Panc1 (cell line): ENCODE results near the gene MGAT5B.

ENCODE experiments used
- CTCF ChIP-seq: fragments of 450-650 bp; IDR thresholded peaks from 2 replicates; pipeline ENCODE4 v1.5.1; 2017; ENCODE audit warnings: mild to moderate bottlenecking
- POLR2AphosphoS5 ChIP-seq: IDR thresholded peaks from 2 replicates; pipeline ENCODE4 v1.6.1; 2012; ENCODE audit warnings: mild to moderate bottlenecking, low read depth, low read length, moderate library complexity

GRCh38 chr17:76966016-76966415, 97.8 kb downstream of the MGAT5B start:
- TF ChIP-seq CTCF: no peak
- no peak for TF ChIP-seq POLR2AphosphoS5
